Activated naive CD8-positive, alpha-beta T cell treated with anti-CD3 and anti-CD28 coated beads, Interleukin-2, amount 50 U/mL, for 24 hours (primary cell): ENCODE data around the gene PPP4R4.
A peak's percentile ranks its signal among the peaks of the same experiment; 100 is the strongest.
"Not testable (repeated sequence)": the region's sequence is repeated elsewhere in the genome, so short reads cannot be mapped to it uniquely, and the experiment has no call there.

Source experiments
- ATAC-seq: fragments of 150-1000 bp; cut with Tn5 transposase; one replicate; pipeline ENCODE4 v1.10.0; 2021
- DNase-seq: peaks from one replicate; pipeline ENCODE4 v3.0.0; 2021
- H3K27ac Mint-ChIP-seq: one replicate; pipeline ENCODE4 v1.8.0; 2021; ENCODE audit warnings: mild to moderate bottlenecking, mixed read lengths
- H3K27me3 Mint-ChIP-seq: one replicate; pipeline ENCODE4 v1.8.0; 2021; ENCODE audit warnings: mixed read lengths
- H3K36me3 Mint-ChIP-seq: one replicate; pipeline ENCODE4 v1.8.0; 2021; ENCODE audit warnings: low read depth, mixed read lengths
- H3K4me1 Mint-ChIP-seq: one replicate; pipeline ENCODE4 v1.8.0; 2021; ENCODE audit warnings: mixed read lengths
- H3K4me3 Mint-ChIP-seq: one replicate; pipeline ENCODE4 v1.8.0; 2021; ENCODE audit warnings: mild to moderate bottlenecking, moderate library complexity, mixed read lengths
- H3K9me3 Mint-ChIP-seq: one replicate; pipeline ENCODE4 v1.8.0; 2021; ENCODE audit warnings: mixed read lengths

PPP4R4 gene

DNA sequence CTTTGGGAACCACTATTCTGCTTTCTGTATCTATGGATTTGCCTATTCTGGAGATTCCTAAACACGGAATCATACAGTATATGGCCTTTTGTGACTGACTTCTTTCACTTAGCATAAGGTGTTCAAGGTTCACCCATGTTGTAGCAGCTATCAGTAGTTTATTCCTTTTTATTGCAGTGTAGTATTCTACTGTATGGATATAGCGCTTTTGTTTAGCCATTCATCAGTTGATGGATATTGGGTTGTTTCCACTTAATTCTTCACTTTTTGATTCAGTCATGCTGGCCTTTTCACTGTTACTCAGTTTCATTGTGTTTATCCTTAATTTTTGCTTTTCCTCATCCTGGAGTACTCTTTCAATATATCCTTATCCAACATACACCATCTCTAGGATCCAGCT lies 5.1 kb downstream of the PPP4R4 start:
- Mint-ChIP-seq H3K4me1 (peaks cover 33% of the 10 kb centered on the region), H3K27me3 (peaks cover 29% of the 10 kb centered on the region), H3K4me3 (no peak overlapping the region), H3K36me3 (no peaks in the 10 kb centered on the region), H3K9me3 (no peaks in the 10 kb centered on the region), H3K27ac (no peak overlapping the region)
- DNase-seq (no peak), ATAC-seq (no peak)

DNA sequence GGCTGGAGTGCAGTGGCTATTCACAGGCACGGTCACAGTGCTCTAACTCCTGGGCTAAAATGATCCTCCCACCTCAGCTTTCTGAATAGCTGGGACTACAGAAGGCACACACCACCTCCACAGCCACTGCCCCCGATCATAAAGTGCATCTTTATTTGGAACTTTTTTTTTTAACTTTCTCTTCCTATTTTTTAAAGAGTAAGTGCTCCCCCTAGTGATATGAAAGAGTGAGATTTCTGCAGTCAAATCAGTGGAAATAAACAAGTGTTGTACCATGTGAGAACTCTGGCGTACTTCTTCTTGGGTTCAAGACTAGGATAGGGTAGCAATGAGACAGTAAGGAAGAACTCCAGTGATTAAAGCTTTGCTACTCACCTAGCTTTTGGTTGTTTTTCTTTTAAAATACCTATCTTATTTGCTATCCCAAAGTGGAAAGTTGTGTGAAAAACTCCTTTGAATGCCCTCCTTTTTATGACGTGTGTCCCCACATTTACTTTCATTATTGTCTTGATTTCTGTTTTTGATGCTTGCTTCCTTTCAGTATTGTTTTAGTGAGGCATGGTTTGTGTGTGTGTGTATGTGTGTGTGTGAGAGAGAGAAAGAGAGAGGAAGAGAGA lies 6.6 kb downstream of the PPP4R4 start:
- Mint-ChIP-seq H3K9me3 (no peaks in the 10 kb centered on the region), H3K4me1 (peaks cover 26% of the 10 kb centered on the region), H3K36me3 (no peaks in the 10 kb centered on the region), H3K27ac (peak overlapping the region; percentile 3), H3K4me3 (peak overlapping the region; percentile 32), H3K27me3 (peaks cover 21% of the 10 kb centered on the region)
- ATAC-seq, result peak; percentile 80
- no peak for DNase-seq

DNA sequence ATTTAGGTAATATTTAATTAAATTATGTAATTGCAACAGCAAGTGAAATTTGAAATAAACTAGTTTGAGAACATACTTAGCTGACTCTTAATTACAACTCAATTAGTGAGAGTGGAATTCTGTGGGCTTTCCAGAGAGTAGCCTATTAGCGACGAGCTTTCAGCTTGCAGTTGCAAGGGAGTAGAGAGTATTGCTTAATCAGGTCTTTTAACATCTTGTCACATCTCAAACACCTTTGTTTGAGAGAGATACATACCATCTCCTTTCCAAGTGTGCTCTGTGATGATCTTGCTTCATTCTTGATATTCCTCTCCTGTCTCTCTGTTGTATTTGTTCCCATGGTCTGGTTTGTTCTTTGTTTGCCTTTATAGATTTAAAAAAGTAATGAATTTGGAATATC lies 7.7 kb downstream of the PPP4R4 start:
- Mint-ChIP-seq H3K9me3 (no peaks in the 10 kb centered on the region), H3K4me1 (peaks cover 18% of the 10 kb centered on the region), H3K36me3 (no peaks in the 10 kb centered on the region), H3K4me3 (no peak overlapping the region), H3K27me3 (peaks cover 13% of the 10 kb centered on the region), H3K27ac (no peak overlapping the region)
- ATAC-seq (no peak), DNase-seq (no peak)

DNA sequence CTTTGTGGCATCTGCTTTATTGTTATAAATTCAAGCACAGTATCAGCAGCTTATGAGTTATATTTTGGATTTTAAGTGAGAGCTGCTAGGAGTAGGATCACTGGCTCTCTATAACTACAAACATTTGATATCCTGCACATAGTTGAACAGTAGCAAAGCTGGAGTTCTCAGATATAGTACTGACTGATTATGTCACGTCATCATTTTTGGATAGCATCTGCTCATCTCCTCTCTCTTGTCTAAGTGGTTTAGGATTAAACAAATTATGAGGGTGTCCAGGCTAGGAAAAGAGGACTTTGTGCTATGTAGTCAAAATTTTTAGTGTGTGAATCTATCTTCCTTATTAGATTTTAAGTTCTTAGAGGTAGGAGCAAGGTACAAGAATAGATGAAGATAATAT lies 18.4 kb downstream of the PPP4R4 start:
- no peaks in the 10 kb centered on the region for H3K4me1 Mint-ChIP-seq
- no peak for ATAC-seq

DNA sequence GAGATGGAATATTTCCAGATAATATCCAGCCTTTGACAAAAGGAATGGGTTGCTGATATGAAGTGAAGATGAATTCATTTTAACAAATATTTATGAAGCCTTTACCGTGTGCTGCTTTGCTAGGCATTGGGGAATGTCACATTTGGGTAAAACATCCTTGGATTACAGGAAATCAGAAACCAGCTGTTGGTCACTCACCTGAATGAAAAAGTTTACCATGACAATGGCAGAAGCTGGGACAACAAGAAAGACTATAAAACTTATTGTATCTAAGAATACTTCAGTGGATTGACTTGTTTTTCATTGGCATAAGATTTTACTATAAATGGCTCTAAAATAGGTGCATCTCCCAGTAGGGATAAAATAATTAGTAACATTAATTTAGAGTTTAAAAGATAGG lies 19.7 kb downstream of the PPP4R4 start:
- Mint-ChIP-seq H3K36me3 (peaks cover 5% of the 10 kb centered on the region), H3K4me3 (no peak overlapping the region), H3K9me3 (peaks cover 8% of the 10 kb centered on the region), H3K4me1 (no peaks in the 10 kb centered on the region), H3K27me3 (peaks cover 19% of the 10 kb centered on the region), H3K27ac (no peak overlapping the region)
- DNase-seq, result no peak
- no peak for ATAC-seq

More for the DNA sequence above, 18.4 kb downstream of the PPP4R4 start:
- peaks cover 16% of the 10 kb centered on the region for H3K27me3 Mint-ChIP-seq
- no peak for DNase-seq
- H3K27ac Mint-ChIP-seq, result no peak overlapping the region
- no peak overlapping the region for H3K4me3 Mint-ChIP-seq
- H3K9me3 Mint-ChIP-seq, result peaks cover 8% of the 10 kb centered on the region
- H3K36me3 Mint-ChIP-seq, result peaks cover 5% of the 10 kb centered on the region

DNA sequence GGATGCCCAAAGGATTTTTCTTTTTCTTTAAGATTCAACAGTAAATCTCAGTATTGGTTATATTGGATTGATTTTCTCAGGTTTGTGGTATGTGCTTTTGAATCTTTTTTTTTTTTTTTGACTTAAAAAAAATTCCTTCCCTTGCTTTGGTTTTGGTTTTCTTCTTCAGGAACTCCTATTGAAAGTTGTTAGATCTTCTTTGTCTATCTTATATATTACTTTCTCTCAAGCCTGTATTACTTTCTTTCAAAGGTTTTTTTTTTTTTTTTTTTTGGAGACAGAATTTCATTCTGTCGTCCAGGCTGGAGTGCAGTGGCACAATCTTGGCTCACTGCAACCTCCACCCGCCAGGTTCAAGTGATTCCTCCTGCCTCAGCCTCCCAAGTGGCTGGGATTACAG lies 21.9 kb downstream of the PPP4R4 start:
- H3K27me3 Mint-ChIP-seq, result peaks cover 27% of the 10 kb centered on the region
- peaks cover 15% of the 10 kb centered on the region for H3K9me3 Mint-ChIP-seq
- peaks cover 5% of the 10 kb centered on the region for H3K36me3 Mint-ChIP-seq
- DNase-seq, result no peak
- H3K27ac Mint-ChIP-seq, result no peak overlapping the region
- ATAC-seq, result no peak
- H3K4me1 Mint-ChIP-seq, result no peaks in the 10 kb centered on the region
- no peak overlapping the region for H3K4me3 Mint-ChIP-seq

DNA sequence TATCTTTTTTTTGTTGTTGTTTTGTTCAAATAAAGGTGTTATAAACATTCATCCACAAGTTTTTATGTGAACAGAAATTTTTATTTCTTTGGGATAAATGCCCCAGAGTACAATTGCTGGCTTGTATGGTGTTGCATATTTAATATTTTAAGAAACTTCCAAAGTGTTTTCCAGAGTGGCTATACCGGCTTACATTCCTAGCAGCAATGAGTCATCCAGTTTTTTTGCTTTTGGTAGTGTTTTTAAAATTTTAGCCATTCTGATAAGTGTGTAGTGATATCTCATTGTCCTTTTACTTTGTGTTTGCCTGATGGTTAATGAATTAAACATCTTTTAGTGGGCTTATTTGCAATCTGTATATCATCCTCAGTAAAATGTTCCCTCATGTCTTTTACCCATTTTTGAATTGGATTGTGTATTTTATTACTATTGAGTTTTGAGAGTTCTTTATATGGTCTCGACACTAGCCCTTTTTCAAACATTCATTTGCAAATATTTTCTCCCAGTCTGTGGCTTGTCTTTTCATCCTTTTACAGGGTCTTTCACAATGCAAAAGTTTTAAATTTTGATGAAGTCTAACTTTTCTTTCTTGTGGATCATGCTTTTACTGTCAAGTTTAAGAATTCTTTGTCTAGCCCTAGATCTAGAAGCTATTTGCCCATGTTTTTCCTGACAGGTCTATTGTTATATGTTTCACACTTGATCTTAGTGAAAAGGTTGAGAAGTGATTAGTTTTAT lies 29.5 kb downstream of the PPP4R4 start:
- Mint-ChIP-seq H3K9me3 (peaks cover 7% of the 10 kb centered on the region), H3K4me1 (no peaks in the 10 kb centered on the region), H3K27ac (no peak overlapping the region), H3K4me3 (no peak overlapping the region), H3K36me3 (no peaks in the 10 kb centered on the region), H3K27me3 (peaks cover 29% of the 10 kb centered on the region)
- DNase-seq (no peak), ATAC-seq (no peak)

DNA sequence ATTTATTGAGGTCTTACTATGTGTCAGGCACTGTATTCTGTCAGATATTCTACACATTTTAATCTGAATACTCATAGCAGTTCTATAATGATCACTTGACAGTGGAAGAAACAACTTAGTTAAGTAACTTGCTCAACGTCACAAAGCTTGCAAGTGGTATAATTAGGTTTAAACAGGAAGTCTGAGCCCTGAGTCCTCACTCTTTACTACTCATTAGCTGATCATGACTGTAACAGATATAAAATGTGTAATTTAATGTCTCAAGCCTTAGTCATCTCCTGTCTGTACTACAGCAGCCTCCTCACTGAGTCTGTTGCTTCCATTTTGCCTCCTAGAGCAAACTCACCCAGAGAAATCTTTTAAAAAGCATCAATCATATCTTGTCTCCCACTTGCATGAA lies 38.9 kb downstream of the PPP4R4 start:
- Mint-ChIP-seq H3K27ac (no peak overlapping the region), H3K4me3 (no peak overlapping the region), H3K36me3 (no peaks in the 10 kb centered on the region), H3K9me3 (peaks cover 11% of the 10 kb centered on the region), H3K27me3 (peaks cover 22% of the 10 kb centered on the region), H3K4me1 (no peaks in the 10 kb centered on the region)
- DNase-seq (no peak), ATAC-seq (no peak)

DNA sequence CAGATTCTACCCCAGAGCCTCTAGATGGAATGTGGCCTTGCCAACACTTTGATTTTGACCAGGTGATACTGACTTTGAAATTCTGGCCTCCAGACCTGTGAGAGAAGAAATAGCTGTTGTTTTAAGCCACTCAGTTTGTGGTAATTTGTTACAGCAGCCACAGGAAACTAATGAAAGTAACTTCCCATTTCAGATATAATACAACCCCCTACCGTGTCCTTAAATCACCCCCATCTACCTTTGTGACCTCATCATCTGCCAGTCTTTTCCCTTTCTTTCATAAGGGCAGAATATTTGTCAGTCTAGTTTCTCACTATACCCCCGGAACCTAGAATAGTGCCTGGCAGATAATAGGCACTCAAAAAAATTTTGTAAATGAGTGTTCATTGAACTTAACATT lies 39.6 kb downstream of the PPP4R4 start:
- Mint-ChIP-seq H3K9me3 (peaks cover 11% of the 10 kb centered on the region), H3K36me3 (no peaks in the 10 kb centered on the region), H3K27me3 (peaks cover 23% of the 10 kb centered on the region), H3K4me1 (no peaks in the 10 kb centered on the region), H3K27ac (no peak overlapping the region), H3K4me3 (no peak overlapping the region)
- ATAC-seq (no peak), DNase-seq (no peak)

DNA sequence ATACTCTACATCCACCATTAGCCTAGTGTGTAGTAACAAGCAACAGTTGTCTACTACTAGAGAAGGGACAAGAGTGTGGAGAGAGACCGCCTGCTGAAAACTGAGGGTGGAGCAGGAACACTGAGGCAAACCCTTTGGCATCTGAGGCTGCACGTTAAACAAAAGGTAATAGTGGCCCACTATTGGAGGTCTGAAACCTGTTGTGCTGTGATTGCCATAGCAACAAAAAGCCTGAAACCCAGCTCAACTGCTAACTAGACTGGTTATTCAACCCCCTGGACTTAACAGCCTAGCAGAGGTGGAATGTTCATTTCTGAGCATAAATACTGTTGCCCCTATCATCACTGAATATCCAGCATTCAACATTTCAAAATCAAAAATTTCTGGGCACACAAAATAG lies 43.0 kb downstream of the PPP4R4 start:
- H3K4me3 Mint-ChIP-seq, result no peak overlapping the region
- peaks cover 21% of the 10 kb centered on the region for H3K9me3 Mint-ChIP-seq
- H3K27ac Mint-ChIP-seq, result no peak overlapping the region
- no peak for DNase-seq
- no peaks in the 10 kb centered on the region for H3K4me1 Mint-ChIP-seq
- no peaks in the 10 kb centered on the region for H3K36me3 Mint-ChIP-seq
- ATAC-seq, result no peak
- peaks cover 17% of the 10 kb centered on the region for H3K27me3 Mint-ChIP-seq

DNA sequence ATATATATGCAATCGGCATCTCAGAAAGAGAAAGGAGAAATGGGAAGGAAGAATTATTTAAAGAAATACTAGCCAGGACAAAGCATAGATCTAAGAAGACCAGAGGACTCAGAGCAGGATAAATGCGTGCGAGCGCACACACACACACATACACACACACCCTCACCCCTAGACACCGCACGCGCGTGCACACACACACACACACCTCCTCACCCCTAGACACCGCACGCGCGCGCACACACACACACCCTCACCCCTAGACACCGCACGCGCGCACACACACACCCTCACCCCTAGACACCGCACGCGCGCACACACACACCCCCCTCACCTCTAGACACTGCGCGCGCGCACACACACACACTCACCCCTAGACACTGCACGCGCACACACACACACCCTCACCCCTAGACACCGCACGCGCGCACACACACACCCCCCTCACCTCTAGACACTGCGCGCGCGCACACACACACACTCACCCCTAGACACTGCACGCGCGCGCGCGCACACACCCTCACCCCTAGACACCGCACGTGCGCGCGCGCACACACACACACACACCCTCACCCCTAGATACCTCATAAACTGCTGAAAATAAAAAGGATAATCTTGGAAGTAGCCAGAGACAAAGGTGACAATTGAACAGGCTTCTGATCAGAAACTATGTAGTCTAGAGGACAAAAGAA lies 44.2 kb downstream of the PPP4R4 start:
- H3K36me3 Mint-ChIP-seq, DNase-seq, ATAC-seq, H3K27ac Mint-ChIP-seq, H3K4me1 Mint-ChIP-seq: not testable (repeated sequence)
- Mint-ChIP-seq H3K27me3 (peaks cover 14% of the 10 kb centered on the region), H3K4me3 (peak overlapping the region; percentile 21), H3K9me3 (peaks cover 21% of the 10 kb centered on the region)

DNA sequence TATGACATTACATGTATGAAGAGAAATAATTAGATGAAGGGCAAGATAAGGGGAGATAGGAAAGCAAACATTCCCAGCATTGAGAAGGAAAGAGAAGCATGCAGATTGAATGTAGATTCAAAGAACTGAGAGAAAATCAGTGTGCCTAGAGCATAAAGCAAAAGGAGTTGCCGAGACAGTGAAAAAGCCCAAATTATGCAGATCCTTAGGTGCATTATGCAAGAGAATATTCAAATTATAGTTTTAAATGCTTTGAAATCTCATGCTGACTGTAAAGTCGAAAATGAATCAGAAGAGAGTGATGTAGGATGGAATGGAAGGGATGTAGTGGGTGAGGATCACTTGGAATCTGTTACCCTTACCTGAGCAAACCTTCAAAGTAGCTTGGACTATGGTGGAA lies 49.9 kb downstream of the PPP4R4 start:
- Mint-ChIP-seq H3K4me1 (no peaks in the 10 kb centered on the region), H3K27me3 (peaks cover under 1% of the 10 kb centered on the region), H3K27ac (no peak overlapping the region), H3K36me3 (no peaks in the 10 kb centered on the region), H3K9me3 (peaks cover 14% of the 10 kb centered on the region), H3K4me3 (no peak overlapping the region)
- ATAC-seq (no peak), DNase-seq (no peak)

DNA sequence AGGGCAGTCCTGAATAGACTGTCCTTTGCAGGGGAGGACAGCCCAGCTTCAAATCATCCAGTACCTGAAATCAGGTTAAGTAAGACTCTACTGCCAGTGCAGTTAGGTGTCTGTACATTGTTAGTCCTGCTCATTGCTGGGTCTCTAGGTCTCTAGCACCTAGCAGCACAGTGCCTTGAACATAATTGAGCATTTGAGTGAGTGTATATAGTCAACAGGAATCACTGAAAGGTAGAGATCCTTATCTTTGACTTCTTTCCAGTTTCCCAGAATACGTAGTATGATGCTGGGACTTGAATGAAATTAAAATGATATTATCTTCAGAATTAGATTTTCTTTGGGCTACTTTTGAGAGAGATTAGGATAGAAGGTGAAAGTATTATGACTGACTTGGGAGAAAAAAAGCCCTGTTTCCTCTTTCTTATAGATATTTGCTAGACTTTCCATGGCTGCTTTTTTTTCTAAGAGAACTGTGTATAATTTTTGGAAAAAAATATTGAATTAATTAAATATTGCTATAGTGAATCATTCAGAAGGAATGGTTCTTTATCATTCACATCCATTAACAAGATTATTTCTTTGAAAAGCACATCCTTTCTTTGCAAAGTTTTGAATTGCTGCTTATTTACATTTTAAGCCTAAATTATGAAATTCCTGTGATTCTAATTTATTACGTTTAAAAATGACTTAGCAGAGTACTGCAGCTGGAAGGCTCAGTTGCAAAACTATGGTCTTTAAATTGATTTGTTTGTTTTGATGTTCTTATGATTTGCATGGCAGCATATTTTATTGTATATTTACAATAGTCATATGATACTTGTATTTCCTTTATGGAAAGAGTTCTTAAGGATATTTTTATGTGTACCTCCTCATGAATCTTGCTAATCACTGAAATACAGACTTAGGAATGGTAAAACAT lies 51.6 kb downstream of the PPP4R4 start:
- Mint-ChIP-seq H3K27me3 (peaks cover 3% of the 10 kb centered on the region), H3K4me3 (no peak overlapping the region), H3K27ac (no peak overlapping the region), H3K9me3 (peaks cover 13% of the 10 kb centered on the region), H3K36me3 (no peaks in the 10 kb centered on the region), H3K4me1 (no peaks in the 10 kb centered on the region)
- ATAC-seq (no peak), DNase-seq (no peak)

DNA sequence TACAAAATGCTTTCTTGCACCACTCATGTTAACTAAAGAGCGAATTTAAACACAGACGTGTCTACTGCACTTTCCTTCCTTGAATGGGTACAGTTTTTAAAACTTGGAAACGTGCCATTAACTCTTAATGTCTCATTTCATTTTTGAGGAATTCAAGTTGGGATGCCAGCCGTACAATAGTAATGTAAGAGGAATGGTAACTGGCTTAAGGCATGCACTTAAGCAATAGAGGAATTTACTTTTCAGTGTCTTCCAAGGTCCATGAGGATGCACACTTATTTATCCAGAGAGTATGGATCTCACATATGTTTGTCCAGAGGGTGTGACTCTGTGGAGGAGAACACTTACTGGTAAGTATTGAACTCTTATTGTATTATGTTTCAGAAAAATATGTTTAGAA lies 52.9 kb downstream of the PPP4R4 start:
- no peak for ATAC-seq
- no peaks in the 10 kb centered on the region for H3K4me1 Mint-ChIP-seq
- H3K36me3 Mint-ChIP-seq, result no peaks in the 10 kb centered on the region
- H3K9me3 Mint-ChIP-seq, result peaks cover 4% of the 10 kb centered on the region
- DNase-seq, result no peak
- H3K27me3 Mint-ChIP-seq, result peaks cover 3% of the 10 kb centered on the region
- H3K27ac Mint-ChIP-seq, result no peak overlapping the region
- H3K4me3 Mint-ChIP-seq, result no peak overlapping the region
